C4-2B (cell line): Measurements from ENCODE around the gene NEK1.

Source experiments
- ZFX ChIP-seq: fragments of 450-650 bp; IDR thresholded peaks from 2 replicates; pipeline ENCODE4 v1.6.1; 2017
- TF ChIP-seq, protein P1 (sequence below): fragments of 450-650 bp; conservative IDR thresholded peaks from 2 replicates; pipeline ENCODE4 v1.5.1; 2017; ENCODE audit warnings: mild to moderate bottlenecking

DNA sequence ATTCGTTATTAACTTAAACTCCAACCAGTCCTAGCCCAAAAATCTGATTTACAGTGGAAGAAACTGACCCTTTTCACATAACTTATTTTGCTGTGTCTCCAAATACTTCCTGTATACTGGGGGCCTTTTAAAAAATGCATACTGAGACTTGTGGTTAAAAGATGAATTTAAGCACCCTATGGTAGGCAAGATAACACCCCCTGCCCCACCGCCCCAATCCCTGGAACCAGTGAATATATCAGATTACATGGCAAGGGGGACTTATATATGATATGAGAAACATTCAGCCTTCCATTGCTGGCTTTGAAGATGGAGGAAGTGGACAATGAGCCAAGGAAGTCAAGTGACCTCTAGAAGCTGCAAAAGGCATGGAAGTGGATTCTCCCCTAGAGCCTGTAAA lies 4.9 kb upstream of the NEK1 start:
- TF ChIP-seq, protein P1, sequence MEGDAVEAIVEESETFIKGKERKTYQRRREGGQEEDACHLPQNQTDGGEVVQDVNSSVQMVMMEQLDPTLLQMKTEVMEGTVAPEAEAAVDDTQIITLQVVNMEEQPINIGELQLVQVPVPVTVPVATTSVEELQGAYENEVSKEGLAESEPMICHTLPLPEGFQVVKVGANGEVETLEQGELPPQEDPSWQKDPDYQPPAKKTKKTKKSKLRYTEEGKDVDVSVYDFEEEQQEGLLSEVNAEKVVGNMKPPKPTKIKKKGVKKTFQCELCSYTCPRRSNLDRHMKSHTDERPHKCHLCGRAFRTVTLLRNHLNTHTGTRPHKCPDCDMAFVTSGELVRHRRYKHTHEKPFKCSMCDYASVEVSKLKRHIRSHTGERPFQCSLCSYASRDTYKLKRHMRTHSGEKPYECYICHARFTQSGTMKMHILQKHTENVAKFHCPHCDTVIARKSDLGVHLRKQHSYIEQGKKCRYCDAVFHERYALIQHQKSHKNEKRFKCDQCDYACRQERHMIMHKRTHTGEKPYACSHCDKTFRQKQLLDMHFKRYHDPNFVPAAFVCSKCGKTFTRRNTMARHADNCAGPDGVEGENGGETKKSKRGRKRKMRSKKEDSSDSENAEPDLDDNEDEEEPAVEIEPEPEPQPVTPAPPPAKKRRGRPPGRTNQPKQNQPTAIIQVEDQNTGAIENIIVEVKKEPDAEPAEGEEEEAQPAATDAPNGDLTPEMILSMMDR: no peak
- TF ChIP-seq ZFX: no peak
